Measurements from ENCODE around the gene DPRX. TPM values are rescaled to one million over a fixed set of nuclear protein-coding genes. Genes with fewer than 3 reads are reported as not detected.
"Not testable (repeated sequence)": the region's sequence is repeated elsewhere in the genome, so short reads cannot be mapped to it uniquely, and the experiment has no call there.

The DPRX gene
- total and polyA plus RNA-seq, 12 donors: 0.52 to 0.59 TPM; not detected in 10

GRCh38 chr19:53664760-53665159 is 33.0 kb downstream of the DPRX start:
- whole genome bisulfite sequencing, 2 donors: 37 to 58% methylated on average over 2 of the region's 2 CpGs
- Histone ChIP-seq H3K36me3 (no peaks in the 10 kb centered on the region), H3K27me3 (peaks cover 0 to 8% (median 0%) of the 10 kb centered on the region in 7 donors), H3K4me3 (no peak overlapping the region), H3K27ac (no peak overlapping the region), H3K9me3 (no peaks in the 10 kb centered on the region), H3K4me1 (peaks cover 0 to 5% (median 0%) of the 10 kb centered on the region in 9 donors)
- TF ChIP-seq CTCF (IDR thresholded peaks at IDR 0.05): no peak
- intact Hi-C loops (cut with DNase I): loop anchor here in 1 of 10 donors (10.0 kb wide), 1 partner anchor 80 kb away; no protein-coding TSS in a partner anchor
- DNase-seq (no peak), ATAC-seq (peak in 3 of 8 donors; percentile 25 to 49 (median 37))

- WGBS, 2 donors: 93 to 97% methylated on average over 3 of the region's 3 CpGs
- intact Hi-C loops (cut with DNase I): loop anchor here in 1 of 10 donors (10.0 kb wide), 1 partner anchor 78 kb away; no protein-coding TSS in a partner anchor
- H3K4me3 ChIP-seq, H3K9me3 ChIP-seq, H3K36me3 ChIP-seq, DNase-seq, ATAC-seq, H3K27me3 ChIP-seq, H3K4me1 ChIP-seq, H3K27ac ChIP-seq: not testable (repeated sequence)
These were observed 34.5 kb downstream of the DPRX start for GRCh38 chr19:53666331-53666730.

GRCh38 chr19:53668804-53669203 is 37.0 kb downstream of the DPRX start:
- not testable (repeated sequence) for H3K27ac ChIP-seq, DNase-seq, H3K36me3 ChIP-seq, H3K4me3 ChIP-seq, H3K4me1 ChIP-seq, H3K9me3 ChIP-seq, H3K27me3 ChIP-seq, ATAC-seq
- 95 to 97% methylated on average over 3 of the region's 3 CpGs for WGBS, 2 donors
- intact Hi-C loops (cut with DNase I): loop anchor here in 1 of 10 donors (10.0 kb wide), 1 partner anchor 76 kb away; no protein-coding TSS in a partner anchor

- TF ChIP-seq CTCF (IDR thresholded peaks at IDR 0.05): no peak
- Histone ChIP-seq H3K9me3 (no peaks in the 10 kb centered on the region), H3K27ac (no peak overlapping the region), H3K4me1 (no peaks in the 10 kb centered on the region), H3K4me3 (no peak overlapping the region), H3K36me3 (no peaks in the 10 kb centered on the region), H3K27me3 (peaks cover 0 to 3% (median 0%) of the 10 kb centered on the region in 7 donors)
- intact Hi-C loops (cut with DNase I): no loop called here
- 77 to 80% methylated on average over 5 of the region's 5 CpGs for WGBS, 2 donors
- DNase-seq (no peak), ATAC-seq (no peak)
These were observed 38.5 kb downstream of the DPRX start for GRCh38 chr19:53670345-53670744.

GRCh38 chr19:53671663-53672062 is 39.9 kb downstream of the DPRX start:
- Histone ChIP-seq H3K27ac (no peak overlapping the region), H3K9me3 (no peaks in the 10 kb centered on the region), H3K36me3 (no peaks in the 10 kb centered on the region), H3K4me3 (no peak overlapping the region), H3K4me1 (no peaks in the 10 kb centered on the region), H3K27me3 (peaks cover 0 to 3% (median 0%) of the 10 kb centered on the region in 7 donors)
- DNase-seq (no peak), ATAC-seq (no peak)
- TF ChIP-seq CTCF (IDR thresholded peaks at IDR 0.05): no peak
- 46 to 52% methylated on average over 3 of the region's 3 CpGs for WGBS, 2 donors
- intact Hi-C loops (cut with DNase I): no loop called here

Small RNAs within 50 kb of the gene (microRNA-seq; reads per million reads assigned to microRNA genes)
- 1.2 to 1.5 reads per million in 2 donors for gene MIR1323
- 1.0 to 1.8 reads per million in 2 donors for gene MIR498
- 0 reads per million in 2 donors for gene MIR512-1
- gene MIR512-2: 0 reads per million in 2 donors
- 0 reads per million in 2 donors for gene MIR515-1
- 0 reads per million in 2 donors for gene MIR515-2
- gene MIR519C: 4.1 to 13.8 reads per million in 2 donors
- gene MIR519E: 0 to 0.60 reads per million in 2 donors
- 0.51 to 1.2 reads per million in 2 donors for gene MIR520E
- 21.5 to 23.9 reads per million in 2 donors for gene MIR520F

Other genes with a start within 250 kb of the DPRX start
- gene ZNF765, start 236.8 kb upstream of the DPRX start, total RNA-seq: 1 to 10 TPM; 2.6 to 5.4 (median 4.1) TPM
- 1 to 10 TPM; 2.4 to 3.4 TPM for gene ZNF765, start 236.8 kb upstream of the DPRX start, polyA plus RNA-seq
- 1 to 10 TPM; 2.4 to 4.2 (median 3.4) TPM for gene ZNF761, start 200.0 kb upstream of the DPRX start, total RNA-seq
- 1 to 10 TPM; 2.8 to 6.9 TPM for gene ZNF761, start 200.0 kb upstream of the DPRX start, polyA plus RNA-seq
- 1 to 10 TPM in 6 of 10 donors, under 1 TPM in 4; 0.68 to 1.8 (median 1.4) TPM for gene ZNF813, start 164.3 kb upstream of the DPRX start, total RNA-seq
- under 1 TPM; 0.61 to 0.88 TPM for gene ZNF813, start 164.3 kb upstream of the DPRX start, polyA plus RNA-seq
- gene ZNF331, start 93.9 kb upstream of the DPRX start, total RNA-seq: 10 to 100 TPM; 10.4 to 21.9 (median 14.4) TPM
- 10 to 100 TPM in 1 of 2 donors, 1 to 10 TPM in 1; 5.1 to 19.9 TPM for gene ZNF331, start 93.9 kb upstream of the DPRX start, polyA plus RNA-seq
- 1 to 10 TPM in 1 of 10 donors, under 1 TPM in 8, not detected in 1; 0.11 to 1.0 (median 0.28) TPM for gene NLRP12, start 192.3 kb downstream of the DPRX start, total RNA-seq
- gene NLRP12, start 192.3 kb downstream of the DPRX start, polyA plus RNA-seq: under 1 TPM; 0.07 to 0.17 TPM
- gene MYADM, start 235.9 kb downstream of the DPRX start, total RNA-seq: 100 to 1,000 TPM in 9 of 10 donors, 10 to 100 TPM in 1; 87.4 to 265 (median 135) TPM
- gene MYADM, start 235.9 kb downstream of the DPRX start, polyA plus RNA-seq: 10 to 100 TPM; 53.7 to 97.1 TPM